Neural progenitor cell (in vitro differentiated cells): ENCODE data around the gene STX16.

Experiments used
- CTCF ChIP-seq: fragments of 200-600 bp; sonication (generic); IDR thresholded peaks from 2 replicates; pipeline ENCODE4 v1.5.1; 2017; ENCODE audit warnings: antibody characterized with exemption, mild to moderate bottlenecking
- EZH2phosphoT487 ChIP-seq: fragments of 200-600 bp; sonication (generic); IDR thresholded peaks from 2 replicates; pipeline ENCODE4 v1.6.1; 2017; ENCODE audit warnings: antibody characterized with exemption

- TF ChIP-seq CTCF (no peak), EZH2phosphoT487 (no peak)
Observed at GRCh38 chr20:58658760-58659159, 7.7 kb downstream of the STX16 start.
